HG03439 (cell line): ENCODE data around the gene SEMA3E.
"Not testable (repeated sequence)": the region's sequence is repeated elsewhere in the genome, so short reads cannot be mapped to it uniquely, and the experiment has no call there.

Experiments
- ATAC-seq: cut with Tn5 transposase; IDR thresholded peaks from one replicate; pipeline ENCODE4 v1.9.1; 2021; ENCODE audit warnings: mild to moderate bottlenecking, moderate library complexity; ENCODE audit not compliant: unreplicated experiment

SEMA3E gene

GRCh38 chr7:83457022-83457892 lies 191.7 kb downstream of the SEMA3E start:
- ATAC-seq: no peak

GRCh38 chr7:83456413-83456812 lies 192.5 kb downstream of the SEMA3E start:
- ATAC-seq: no peak

GRCh38 chr7:83455612-83456011 lies 193.3 kb downstream of the SEMA3E start:
- ATAC-seq: no peak

GRCh38 chr7:83452256-83452655 lies 196.7 kb downstream of the SEMA3E start:
- no peak for ATAC-seq

- no peak for ATAC-seq
Measured at GRCh38 chr7:83451501-83452045, 197.4 kb downstream of the SEMA3E start.

- ATAC-seq: no peak
Measured at GRCh38 chr7:83449781-83450180, 199.2 kb downstream of the SEMA3E start.

- ATAC-seq: no peak
Measured at GRCh38 chr7:83447681-83448080, 201.3 kb downstream of the SEMA3E start.

GRCh38 chr7:83446102-83446669 lies 202.8 kb downstream of the SEMA3E start:
- no peak for ATAC-seq

GRCh38 chr7:83442911-83443310 lies 206.0 kb downstream of the SEMA3E start:
- no peak for ATAC-seq

- no peak for ATAC-seq
Measured at GRCh38 chr7:83439026-83439425, 209.9 kb downstream of the SEMA3E start.

GRCh38 chr7:83430289-83430688 lies 218.7 kb downstream of the SEMA3E start:
- not testable (repeated sequence) for ATAC-seq

- no peak for ATAC-seq
Measured at GRCh38 chr7:83429493-83429892, 219.4 kb downstream of the SEMA3E start.

- no peak for ATAC-seq
Measured at GRCh38 chr7:83427884-83428283, 221.1 kb downstream of the SEMA3E start.

- no peak for ATAC-seq
Measured at GRCh38 chr7:83426325-83426724, 222.6 kb downstream of the SEMA3E start.

GRCh38 chr7:83419013-83419412 lies 229.9 kb downstream of the SEMA3E start:
- ATAC-seq: no peak

GRCh38 chr7:83415840-83416239 lies 233.1 kb downstream of the SEMA3E start:
- ATAC-seq: no peak

- ATAC-seq: no peak
Measured at GRCh38 chr7:83414947-83415346, 234.0 kb downstream of the SEMA3E start.

GRCh38 chr7:83413831-83414230 lies 235.1 kb downstream of the SEMA3E start:
- no peak for ATAC-seq

GRCh38 chr7:83413424-83413823 lies 235.5 kb downstream of the SEMA3E start:
- ATAC-seq: no peak

GRCh38 chr7:83410989-83411591 lies 237.8 kb downstream of the SEMA3E start:
- ATAC-seq: no peak

- no peak for ATAC-seq
Measured at GRCh38 chr7:83394776-83395175, 254.2 kb downstream of the SEMA3E start.

GRCh38 chr7:83388436-83388835 lies 260.5 kb downstream of the SEMA3E start:
- no peak for ATAC-seq
